ENCODE data around the gene FOXP1.
A peak's percentile ranks its signal among the peaks of the same experiment; 100 is the strongest.
"Not testable (repeated sequence)": the region's sequence is repeated elsewhere in the genome, so short reads cannot be mapped to it uniquely, and the experiment has no call there.

Gene FOXP1

DNA sequence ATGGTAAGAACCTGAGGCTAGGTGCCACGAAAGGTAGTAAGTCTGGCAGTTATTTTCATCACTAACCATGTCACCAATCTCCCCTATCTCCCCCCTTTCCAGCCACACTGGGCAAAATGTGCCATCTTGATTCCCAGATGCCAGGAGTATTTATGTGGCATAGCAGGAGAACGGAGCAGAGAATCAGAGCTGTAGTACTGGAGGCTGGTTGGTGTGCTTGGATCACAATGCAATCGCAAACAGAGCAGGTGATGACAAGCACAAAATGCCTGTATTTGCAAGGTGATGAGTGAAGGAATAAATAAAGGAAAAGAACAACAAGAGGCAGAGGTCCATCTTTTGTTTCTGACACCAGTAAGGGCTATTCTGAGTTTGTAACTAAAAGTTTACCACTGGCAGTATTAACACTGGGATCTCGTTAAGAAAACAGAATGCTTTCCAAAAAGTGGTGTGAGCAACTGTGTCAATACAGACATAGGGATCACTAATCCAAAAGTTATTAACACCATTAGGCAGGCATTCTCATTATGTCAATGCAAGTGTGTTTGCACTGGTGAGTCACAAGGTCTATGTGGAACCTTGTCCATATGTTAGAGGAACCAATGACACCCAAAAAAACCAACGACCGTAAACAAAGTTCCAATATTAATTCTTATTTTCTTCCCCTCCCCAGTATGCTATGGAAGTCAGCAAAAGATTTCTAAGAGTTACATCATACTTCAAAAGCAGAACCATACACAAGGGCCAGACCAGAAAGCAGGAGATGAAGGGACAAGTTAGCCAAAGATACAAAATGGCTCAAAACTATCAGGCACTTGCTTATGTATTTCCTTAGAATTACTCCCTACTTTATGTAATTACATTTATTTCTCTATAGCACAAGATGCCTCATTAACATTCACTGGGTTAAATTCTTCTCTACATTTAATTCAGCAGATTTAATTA lies 556.6 kb downstream of the FOXP1 start:
- in situ Hi-C loops (cut with HindIII; ENCODE audit: low sequenced_read_pairs): no loop called here
- no peak overlapping the region for H3K4me3 ChIP-seq (ENCODE audit: low read depth, low read length)
- DNase-seq (ENCODE audit: low read depth, low spot score): peak; percentile 32
- TF ChIP-seq, protein P1, sequence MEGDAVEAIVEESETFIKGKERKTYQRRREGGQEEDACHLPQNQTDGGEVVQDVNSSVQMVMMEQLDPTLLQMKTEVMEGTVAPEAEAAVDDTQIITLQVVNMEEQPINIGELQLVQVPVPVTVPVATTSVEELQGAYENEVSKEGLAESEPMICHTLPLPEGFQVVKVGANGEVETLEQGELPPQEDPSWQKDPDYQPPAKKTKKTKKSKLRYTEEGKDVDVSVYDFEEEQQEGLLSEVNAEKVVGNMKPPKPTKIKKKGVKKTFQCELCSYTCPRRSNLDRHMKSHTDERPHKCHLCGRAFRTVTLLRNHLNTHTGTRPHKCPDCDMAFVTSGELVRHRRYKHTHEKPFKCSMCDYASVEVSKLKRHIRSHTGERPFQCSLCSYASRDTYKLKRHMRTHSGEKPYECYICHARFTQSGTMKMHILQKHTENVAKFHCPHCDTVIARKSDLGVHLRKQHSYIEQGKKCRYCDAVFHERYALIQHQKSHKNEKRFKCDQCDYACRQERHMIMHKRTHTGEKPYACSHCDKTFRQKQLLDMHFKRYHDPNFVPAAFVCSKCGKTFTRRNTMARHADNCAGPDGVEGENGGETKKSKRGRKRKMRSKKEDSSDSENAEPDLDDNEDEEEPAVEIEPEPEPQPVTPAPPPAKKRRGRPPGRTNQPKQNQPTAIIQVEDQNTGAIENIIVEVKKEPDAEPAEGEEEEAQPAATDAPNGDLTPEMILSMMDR (IDR thresholded peaks at IDR 0.05; ENCODE audit: low read depth, low read length): no peak

DNA sequence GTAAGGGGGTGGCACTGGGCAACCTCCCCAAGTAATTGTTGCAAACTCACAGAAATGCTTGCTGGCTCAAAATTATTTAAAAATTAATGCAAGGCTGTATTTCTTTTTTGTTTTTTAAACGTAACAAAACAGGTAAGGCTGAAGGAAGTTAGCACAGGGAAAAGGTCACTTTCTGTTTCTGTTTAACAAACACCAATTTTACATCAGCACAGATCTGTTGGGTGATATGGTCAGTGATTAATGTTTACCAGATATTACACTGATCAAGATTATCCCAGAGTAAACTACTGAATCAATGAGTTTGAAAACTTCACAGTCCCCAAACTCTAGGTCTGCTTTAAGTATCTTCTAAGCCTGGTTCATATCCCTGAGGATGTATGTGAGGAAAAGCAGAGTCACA lies 558.0 kb downstream of the FOXP1 start:
- TF ChIP-seq, protein P1 (IDR thresholded peaks at IDR 0.05; ENCODE audit: low read depth, low read length): no peak
- no peak for DNase-seq (ENCODE audit: low read depth, low spot score)
- in situ Hi-C loops (cut with HindIII; ENCODE audit: low sequenced_read_pairs): no loop called here
- no peak overlapping the region for H3K4me3 ChIP-seq (ENCODE audit: low read depth, low read length)

DNA sequence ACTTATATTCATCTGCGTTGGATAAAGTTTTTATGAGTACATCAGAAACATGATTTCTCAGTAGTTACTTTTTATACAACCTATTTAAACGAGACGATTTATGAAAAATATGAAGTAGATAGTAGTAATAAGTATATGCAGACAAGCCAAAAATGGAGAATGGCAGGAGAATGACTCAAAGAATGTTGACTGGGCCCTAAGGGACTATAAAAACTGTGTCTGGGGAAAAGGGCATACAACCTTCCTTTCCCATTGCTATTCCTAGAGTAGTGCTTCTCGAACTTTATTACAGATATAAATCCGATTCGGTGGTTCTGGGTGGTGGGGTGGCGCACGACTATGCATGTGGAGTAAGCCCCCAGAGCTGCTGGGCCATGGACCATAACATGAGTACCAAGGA lies 558.5 kb downstream of the FOXP1 start:
- H3K4me3 ChIP-seq (ENCODE audit: low read depth, low read length): no peak overlapping the region
- no peak for DNase-seq (ENCODE audit: low read depth, low spot score)
- TF ChIP-seq, protein P1 (IDR thresholded peaks at IDR 0.05; ENCODE audit: low read depth, low read length): no peak
- in situ Hi-C loops (cut with HindIII; ENCODE audit: low sequenced_read_pairs): no loop called here

DNA sequence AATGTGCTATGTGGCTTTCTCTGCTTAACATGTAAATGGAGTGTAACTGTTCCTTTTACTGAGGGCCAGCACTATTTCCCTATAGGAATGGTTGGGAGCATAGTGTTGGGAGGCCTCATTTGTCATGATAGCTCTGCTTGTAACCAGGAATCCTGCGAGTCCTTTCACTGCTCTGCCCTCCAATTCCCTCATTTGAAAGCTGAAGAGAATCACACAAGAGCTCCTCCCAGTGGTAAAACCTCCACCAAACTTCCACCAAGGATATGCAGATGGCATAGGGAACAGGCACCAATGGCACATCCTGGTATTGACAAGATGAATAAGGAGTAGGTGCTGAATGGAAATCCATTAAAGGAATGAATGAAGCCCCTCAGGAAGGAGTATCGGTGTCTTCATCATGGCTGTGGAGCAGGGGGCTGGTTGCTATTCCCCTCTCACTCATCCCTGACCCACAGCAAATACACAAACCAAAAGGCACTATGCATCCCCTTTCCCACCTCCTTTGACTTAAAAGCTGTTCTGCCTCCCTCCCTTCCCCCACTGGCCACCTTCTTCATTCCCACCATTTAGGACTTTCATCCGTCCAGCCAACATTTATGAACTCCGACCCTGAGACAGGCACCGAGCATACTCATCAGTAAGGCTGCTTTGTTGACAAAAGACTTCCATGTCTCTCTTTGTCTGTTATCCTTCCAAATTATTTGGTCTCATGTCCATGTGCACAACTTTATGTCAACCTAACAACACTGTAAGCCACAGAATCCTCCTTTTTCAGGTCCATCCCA lies 560.8 kb downstream of the FOXP1 start:
- H3K4me3 ChIP-seq (ENCODE audit: low read depth, low read length): no peak overlapping the region
- in situ Hi-C loops (cut with HindIII; ENCODE audit: low sequenced_read_pairs): no loop called here
- peak; percentile 19 for DNase-seq (ENCODE audit: low read depth, low spot score)
- TF ChIP-seq, protein P1 (IDR thresholded peaks at IDR 0.05; ENCODE audit: low read depth, low read length): peak; percentile 35

DNA sequence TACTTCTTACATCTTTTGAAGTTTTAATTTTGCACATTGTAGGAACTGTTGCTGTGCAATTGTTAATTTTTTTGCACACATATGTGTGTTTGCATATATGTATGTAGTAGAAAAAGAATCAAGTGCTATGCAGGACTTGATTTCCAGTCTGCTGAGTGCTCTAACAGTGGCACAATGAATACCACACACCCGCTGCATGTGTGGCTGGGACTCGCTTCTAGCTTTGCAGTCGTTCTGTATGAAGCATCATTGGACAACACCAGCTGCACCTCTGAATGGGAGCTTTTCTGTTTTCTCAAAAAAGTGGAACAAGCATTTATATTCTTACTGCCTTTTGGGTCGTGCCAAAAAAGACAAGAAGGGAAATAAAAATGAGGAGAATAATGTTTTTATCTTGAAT lies 564.7 kb downstream of the FOXP1 start:
- no peak for DNase-seq (ENCODE audit: low read depth, low spot score)
- H3K4me3 ChIP-seq (ENCODE audit: low read depth, low read length): no peak overlapping the region
- TF ChIP-seq, protein P1 (IDR thresholded peaks at IDR 0.05; ENCODE audit: low read depth, low read length): no peak
- in situ Hi-C loops (cut with HindIII; ENCODE audit: low sequenced_read_pairs): no loop called here

DNA sequence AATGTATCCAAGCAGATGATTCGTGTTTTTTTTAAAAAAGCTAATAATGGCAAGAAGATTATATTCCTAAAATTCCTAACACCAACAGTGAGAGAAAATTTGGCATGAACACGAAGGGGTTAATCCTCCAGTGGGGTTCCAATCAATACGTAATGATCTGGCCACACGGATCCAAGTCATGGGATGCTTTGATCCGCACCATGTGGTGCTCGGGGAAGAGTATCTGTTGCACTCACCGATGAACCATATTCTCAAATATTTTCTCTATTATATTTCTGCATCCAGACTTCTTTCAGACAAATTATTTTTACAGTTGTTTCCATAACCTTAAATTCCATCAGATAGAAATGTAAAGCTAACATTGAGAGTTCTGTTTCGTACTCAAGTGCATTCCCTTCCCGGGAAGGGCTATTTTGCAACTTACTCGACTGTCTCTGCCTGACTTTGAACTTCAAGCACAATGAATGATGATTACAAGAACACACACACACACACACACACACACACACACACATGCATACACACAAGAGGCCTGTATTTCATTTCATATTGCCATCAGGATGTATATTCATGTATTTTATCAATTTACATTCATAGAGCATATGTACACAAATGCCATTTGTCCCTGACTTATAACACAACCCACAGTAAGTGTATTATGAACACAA lies 567.2 kb downstream of the FOXP1 start:
- no peak overlapping the region for H3K4me3 ChIP-seq (ENCODE audit: low read depth, low read length)
- DNase-seq (ENCODE audit: low read depth, low spot score): peak; percentile 35
- TF ChIP-seq, protein P1 (IDR thresholded peaks at IDR 0.05; ENCODE audit: low read depth, low read length): no peak
- in situ Hi-C loops (cut with HindIII; ENCODE audit: low sequenced_read_pairs): no loop called here

DNA sequence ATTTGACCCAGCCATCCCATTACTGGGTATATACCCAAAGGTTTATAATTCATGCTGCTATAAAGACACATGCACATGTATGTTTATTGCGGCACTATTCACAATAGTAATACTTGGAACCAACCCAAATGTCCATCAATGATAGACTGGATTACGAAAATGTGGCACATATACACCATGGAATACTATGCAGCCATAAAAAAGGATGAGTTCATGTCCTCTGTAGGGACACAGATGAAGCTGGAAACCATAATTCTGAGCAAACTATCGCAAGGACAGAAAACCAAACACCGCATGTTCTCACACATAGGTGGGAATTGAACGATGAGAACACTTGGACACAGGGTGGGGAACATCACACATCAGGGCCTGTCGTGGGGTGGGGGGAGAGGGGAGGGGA lies 568.9 kb downstream of the FOXP1 start:
- H3K4me3 ChIP-seq (ENCODE audit: low read depth, low read length); in situ Hi-C loops (cut with HindIII; ENCODE audit: low sequenced_read_pairs): not testable (repeated sequence)

More for the DNA sequence above, 568.9 kb downstream of the FOXP1 start:
- DNase-seq (ENCODE audit: low read depth, low spot score): not testable (repeated sequence)

Data from astrocyte of the spinal cord (primary cell).